ENCODE measurements around the gene ADCY3.
A peak's percentile ranks its signal among the peaks of the same experiment; 100 is the strongest.

ADCY3 gene

GRCh38 chr2:24914713-24915112, 5.3 kb downstream of the ADCY3 start:
- Histone ChIP-seq H3K4me2 (ENCODE audit: insufficient read depth, low read length) (peak overlapping the region; percentile 39; the same call in 1 of the 2 replicates), H3K36me3 (ENCODE audit: insufficient read depth, low read length) (peaks cover 70% of the 10 kb centered on the region), H3K4me3 (ENCODE audit: low read depth in 1 of 2, low read length in 2 of 2) (no peak overlapping the region), H3K9me3 (ENCODE audit: insufficient read depth, low read length, severe bottlenecking) (no peaks in the 10 kb centered on the region), H3K9ac (ENCODE audit: low read depth, low read length) (no peak overlapping the region), H3K79me2 (ENCODE audit: insufficient read depth, low read length) (peaks cover 86% of the 10 kb centered on the region), H2AFZ (ENCODE audit: low read depth, low read length) (no peak overlapping the region), H3K27me3 (ENCODE audit: insufficient read depth, low read length, poor library complexity) (no peaks in the 10 kb centered on the region), H3K27ac (ENCODE audit: low read length) (no peak overlapping the region), H4K20me1 (ENCODE audit: insufficient read depth, low read length) (peaks cover 49% of the 10 kb centered on the region), H3K4me1 (ENCODE audit: insufficient read depth, low read length) (peaks cover 49% of the 10 kb centered on the region)
- DNase-seq (no peak), ATAC-seq (ENCODE audit: insufficient read depth, low read depth) (no peak)
- TF ChIP-seq CTCF (IDR thresholded peaks at IDR 0.05; ENCODE audit: borderline replicate concordance, extremely low read depth, low read length, poor library complexity, severe bottlenecking) (no peak), EZH2 (IDR thresholded peaks at IDR 0.05; ENCODE audit: borderline replicate concordance, low read depth, low read length, severe bottlenecking) (no peak)

- H4K20me1 ChIP-seq (ENCODE audit: insufficient read depth, low read length), result peaks cover 51% of the 10 kb centered on the region
Measured at GRCh38 chr2:24913911-24914310, 6.1 kb downstream of the ADCY3 start.

GRCh38 chr2:24912986-24913385, 7.1 kb downstream of the ADCY3 start:
- Histone ChIP-seq H3K36me3 (ENCODE audit: insufficient read depth, low read length) (peaks cover 73% of the 10 kb centered on the region), H3K4me1 (ENCODE audit: insufficient read depth, low read length) (peaks cover 33% of the 10 kb centered on the region), H2AFZ (ENCODE audit: low read depth, low read length) (no peak overlapping the region), H3K9me3 (ENCODE audit: insufficient read depth, low read length, severe bottlenecking) (no peaks in the 10 kb centered on the region), H3K4me2 (ENCODE audit: insufficient read depth, low read length) (no peak overlapping the region), H3K9ac (ENCODE audit: low read depth, low read length) (no peak overlapping the region), H3K27ac (ENCODE audit: low read length) (no peak overlapping the region), H4K20me1 (ENCODE audit: insufficient read depth, low read length) (peaks cover 47% of the 10 kb centered on the region), H3K79me2 (ENCODE audit: insufficient read depth, low read length) (peaks cover 85% of the 10 kb centered on the region), H3K4me3 (ENCODE audit: low read depth in 1 of 2, low read length in 2 of 2) (no peak overlapping the region), H3K27me3 (ENCODE audit: insufficient read depth, low read length, poor library complexity) (no peaks in the 10 kb centered on the region)
- ATAC-seq (ENCODE audit: insufficient read depth, low read depth), result no peak
- no peak for DNase-seq
- no peak for TF ChIP-seq EZH2 (IDR thresholded peaks at IDR 0.05; ENCODE audit: borderline replicate concordance, low read depth, low read length, severe bottlenecking)
- TF ChIP-seq CTCF (IDR thresholded peaks at IDR 0.05; ENCODE audit: borderline replicate concordance, extremely low read depth, low read length, poor library complexity, severe bottlenecking), result no peak

More at GRCh38 chr2:24913911-24914310, 6.1 kb downstream of the ADCY3 start:
- H3K9me3 ChIP-seq (ENCODE audit: insufficient read depth, low read length, severe bottlenecking), result no peaks in the 10 kb centered on the region
- H3K9ac ChIP-seq (ENCODE audit: low read depth, low read length), result no peak overlapping the region
- H2AFZ ChIP-seq (ENCODE audit: low read depth, low read length), result no peak overlapping the region
- TF ChIP-seq CTCF (IDR thresholded peaks at IDR 0.05; ENCODE audit: borderline replicate concordance, extremely low read depth, low read length, poor library complexity, severe bottlenecking), result no peak
- TF ChIP-seq EZH2 (IDR thresholded peaks at IDR 0.05; ENCODE audit: borderline replicate concordance, low read depth, low read length, severe bottlenecking), result no peak
- H3K4me1 ChIP-seq (ENCODE audit: insufficient read depth, low read length), result peaks cover 43% of the 10 kb centered on the region
- H3K27ac ChIP-seq (ENCODE audit: low read length), result no peak overlapping the region
- ATAC-seq (ENCODE audit: insufficient read depth, low read depth) (no peak), DNase-seq (no peak)
- H3K79me2 ChIP-seq (ENCODE audit: insufficient read depth, low read length), result peaks cover 86% of the 10 kb centered on the region
- H3K27me3 ChIP-seq (ENCODE audit: insufficient read depth, low read length, poor library complexity), result no peaks in the 10 kb centered on the region
- H3K36me3 ChIP-seq (ENCODE audit: insufficient read depth, low read length), result peaks cover 75% of the 10 kb centered on the region
- H3K4me3 ChIP-seq (ENCODE audit: low read depth in 1 of 2, low read length in 2 of 2), result no peak overlapping the region
- H3K4me2 ChIP-seq (ENCODE audit: insufficient read depth, low read length), result peak overlapping the region; percentile 21; the same call in 1 of the 2 replicates

GRCh38 chr2:24912523-24912922, 7.5 kb downstream of the ADCY3 start:
- no peak overlapping the region for H3K4me3 ChIP-seq (ENCODE audit: low read depth in 1 of 2, low read length in 2 of 2)
- no peaks in the 10 kb centered on the region for H3K9me3 ChIP-seq (ENCODE audit: insufficient read depth, low read length, severe bottlenecking)
- no peak overlapping the region for H2AFZ ChIP-seq (ENCODE audit: low read depth, low read length)
- no peak overlapping the region for H3K4me2 ChIP-seq (ENCODE audit: insufficient read depth, low read length)
- no peak overlapping the region for H3K27ac ChIP-seq (ENCODE audit: low read length)
- H3K27me3 ChIP-seq (ENCODE audit: insufficient read depth, low read length, poor library complexity), result no peaks in the 10 kb centered on the region
- H3K79me2 ChIP-seq (ENCODE audit: insufficient read depth, low read length), result peaks cover 80% of the 10 kb centered on the region
- TF ChIP-seq CTCF (IDR thresholded peaks at IDR 0.05; ENCODE audit: borderline replicate concordance, extremely low read depth, low read length, poor library complexity, severe bottlenecking), result no peak
- TF ChIP-seq EZH2 (IDR thresholded peaks at IDR 0.05; ENCODE audit: borderline replicate concordance, low read depth, low read length, severe bottlenecking), result no peak
- H3K36me3 ChIP-seq (ENCODE audit: insufficient read depth, low read length), result peaks cover 68% of the 10 kb centered on the region
- no peak overlapping the region for H3K9ac ChIP-seq (ENCODE audit: low read depth, low read length)
- peaks cover 42% of the 10 kb centered on the region for H4K20me1 ChIP-seq (ENCODE audit: insufficient read depth, low read length)
- H3K4me1 ChIP-seq (ENCODE audit: insufficient read depth, low read length), result peaks cover 29% of the 10 kb centered on the region
- DNase-seq (no peak), ATAC-seq (ENCODE audit: insufficient read depth, low read depth) (no peak)

All from DND-41 (cell line).